Smooth muscle cell of the brain vasculature (primary cell): ENCODE measurements around the gene SIK3.
A peak's percentile ranks its signal among the peaks of the same experiment; 100 is the strongest.
"Not testable (repeated sequence)": the region's sequence is repeated elsewhere in the genome, so short reads cannot be mapped to it uniquely, and the experiment has no call there.

ENCODE experiments used
- DNase-seq: peaks from one replicate; pipeline ENCODE4 v3.0.0-alpha.2; 2012; ENCODE audit warnings: low read depth, low spot score

SIK3 gene

DNA sequence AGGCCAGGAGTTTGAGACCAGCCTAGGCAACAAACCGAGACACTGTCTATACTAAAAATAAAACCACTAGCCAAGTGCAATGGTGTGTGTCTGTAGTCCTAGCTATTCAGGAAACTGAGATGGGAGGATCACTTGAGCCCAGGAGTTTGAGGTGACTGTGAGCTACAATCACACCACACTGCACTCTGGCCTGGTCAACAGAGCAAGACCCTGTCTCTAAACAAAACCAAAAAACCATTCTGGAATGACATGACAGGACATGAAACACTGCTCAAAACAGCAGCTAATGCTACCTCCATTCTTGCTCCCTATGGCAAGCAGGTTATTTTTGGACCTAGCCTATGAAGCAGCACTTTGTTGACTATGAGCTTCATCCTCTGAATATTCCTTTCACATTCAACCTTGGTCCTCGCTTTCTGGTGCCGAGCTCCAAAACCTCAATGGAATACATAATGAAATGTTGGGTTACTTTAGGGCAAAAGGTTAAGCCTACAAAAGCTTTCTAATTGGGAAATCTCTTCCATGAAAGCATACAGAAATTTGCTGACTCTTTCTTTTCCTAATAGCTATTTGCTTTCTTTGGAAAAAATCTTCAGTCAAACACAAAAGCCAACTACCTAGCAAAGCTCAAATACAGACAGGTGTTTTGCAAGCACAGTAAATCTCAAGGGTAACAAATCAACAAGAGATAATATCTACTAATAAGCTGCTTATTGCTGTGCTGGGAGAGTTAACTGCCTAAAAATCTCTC, 21.1 kb downstream of the SIK3 start:
- DNase-seq: no peak

DNA sequence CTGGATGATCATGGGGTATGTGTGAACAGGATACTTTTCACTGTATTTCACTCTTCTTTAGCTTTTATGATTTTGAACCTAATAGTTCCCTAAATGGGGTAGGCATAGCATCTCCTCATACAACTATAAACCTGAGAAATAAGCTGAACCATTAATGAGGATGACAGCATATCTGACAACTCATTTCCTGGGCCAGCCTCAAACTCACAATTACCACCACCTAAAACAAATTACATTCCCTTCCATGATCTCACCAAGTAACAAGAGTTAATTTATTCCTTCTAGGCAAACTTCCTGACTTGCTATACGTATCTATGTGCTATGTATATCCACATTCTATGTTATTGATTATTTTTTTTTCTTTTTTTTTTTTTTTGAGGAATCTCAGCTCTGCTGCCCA, 23.0 kb downstream of the SIK3 start:
- no peak for DNase-seq

DNA sequence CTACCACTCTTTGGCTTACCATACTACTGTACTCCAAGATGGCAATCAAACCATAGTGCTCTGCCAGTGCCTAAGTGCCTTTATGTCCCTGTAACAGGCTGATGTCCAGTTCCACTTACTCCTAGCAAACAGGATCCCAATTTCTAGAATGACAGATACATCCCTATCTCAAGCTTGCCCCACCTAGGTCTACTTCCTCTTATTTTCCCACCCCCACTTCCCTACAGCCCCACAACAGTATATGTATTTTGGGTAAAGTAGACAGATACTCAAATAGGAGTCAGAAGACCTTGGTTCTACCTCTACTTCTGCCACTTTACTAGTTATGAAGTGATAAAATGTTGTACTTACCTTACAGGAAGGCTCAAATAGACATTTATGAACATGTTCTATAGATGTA, 24.1 kb downstream of the SIK3 start:
- no peak for DNase-seq

DNA sequence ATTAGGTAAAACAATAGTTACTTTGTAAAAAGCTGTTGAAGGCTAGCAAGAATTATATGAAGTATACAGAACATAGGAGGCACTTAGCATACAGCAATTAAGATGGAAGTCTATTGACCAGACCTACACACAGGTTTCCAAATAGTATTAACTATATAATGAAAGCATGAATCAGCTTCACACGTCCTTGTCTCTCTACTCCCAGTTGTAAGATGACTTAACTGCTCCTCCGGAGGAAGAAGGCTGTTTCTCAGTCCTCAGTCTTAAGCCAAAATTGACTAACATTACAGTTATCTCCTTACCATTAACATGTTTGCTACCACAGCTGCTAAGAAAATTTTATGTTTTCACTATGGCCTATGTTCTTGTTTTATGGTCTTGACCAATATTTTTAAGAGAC, 24.7 kb downstream of the SIK3 start:
- no peak for DNase-seq

DNA sequence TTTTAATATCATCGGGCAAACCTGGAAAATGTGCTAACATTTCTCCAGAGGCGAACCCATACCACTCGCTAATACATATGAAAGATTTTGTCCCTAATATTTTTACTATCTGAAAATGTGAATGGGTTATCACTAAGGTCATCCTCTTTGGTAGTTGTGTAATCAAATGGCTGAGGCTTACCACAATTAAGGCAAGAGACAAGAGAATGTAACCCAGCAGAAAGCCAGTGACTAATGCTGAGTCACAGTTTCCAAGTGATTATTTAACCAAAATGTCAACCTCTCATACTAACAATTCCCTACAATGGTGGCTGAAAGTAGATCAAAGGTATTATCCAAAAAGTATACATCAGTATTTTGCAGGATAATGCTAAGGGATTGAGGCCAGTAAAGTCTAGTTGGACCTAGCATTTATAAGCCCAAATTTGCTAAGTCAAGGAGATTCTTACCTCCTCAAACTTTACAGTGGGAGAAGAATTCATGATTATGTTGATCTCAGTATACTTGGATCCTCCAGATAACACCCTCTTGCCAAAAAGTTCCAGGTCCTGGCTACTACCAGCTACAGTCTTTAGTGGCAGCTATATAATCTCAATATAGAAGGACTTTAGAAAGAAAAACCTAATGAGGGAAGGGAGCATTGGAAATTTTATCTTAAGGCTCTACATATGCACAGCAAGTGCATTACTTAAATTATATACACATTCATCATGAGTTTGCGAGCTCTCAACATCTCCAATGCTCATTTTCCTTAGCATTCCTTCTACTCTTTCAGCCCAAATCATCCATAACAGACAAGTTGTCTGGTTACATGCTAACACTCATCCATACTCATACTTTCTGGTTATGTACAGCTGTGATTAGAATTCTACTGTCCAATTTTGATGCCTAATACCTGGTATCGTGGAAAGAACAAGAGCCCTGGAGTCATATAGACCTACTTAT, 25.4 kb downstream of the SIK3 start:
- DNase-seq: peak; percentile 43

DNA sequence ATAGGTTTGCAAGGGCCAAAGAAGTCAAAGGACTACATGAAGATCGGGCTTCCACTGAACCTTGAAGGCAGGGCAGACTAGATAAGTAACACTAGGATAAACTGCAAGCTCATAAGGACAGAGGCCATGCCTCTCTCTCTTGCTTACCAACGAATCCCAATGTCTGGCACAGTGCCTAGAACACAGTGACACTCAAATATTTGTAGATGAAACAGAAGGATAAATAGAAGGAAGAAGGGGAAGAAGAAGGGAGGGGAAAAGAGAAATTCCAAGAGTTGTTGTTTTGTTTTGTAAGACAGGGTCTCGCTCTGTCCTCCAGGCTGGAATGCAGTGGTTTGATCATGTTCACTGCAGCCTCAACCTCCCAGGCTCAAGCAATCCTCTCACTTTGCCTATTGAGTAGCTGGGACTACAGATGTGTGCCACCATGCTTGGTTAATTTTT, 26.9 kb downstream of the SIK3 start:
- peak; percentile 15 for DNase-seq

DNA sequence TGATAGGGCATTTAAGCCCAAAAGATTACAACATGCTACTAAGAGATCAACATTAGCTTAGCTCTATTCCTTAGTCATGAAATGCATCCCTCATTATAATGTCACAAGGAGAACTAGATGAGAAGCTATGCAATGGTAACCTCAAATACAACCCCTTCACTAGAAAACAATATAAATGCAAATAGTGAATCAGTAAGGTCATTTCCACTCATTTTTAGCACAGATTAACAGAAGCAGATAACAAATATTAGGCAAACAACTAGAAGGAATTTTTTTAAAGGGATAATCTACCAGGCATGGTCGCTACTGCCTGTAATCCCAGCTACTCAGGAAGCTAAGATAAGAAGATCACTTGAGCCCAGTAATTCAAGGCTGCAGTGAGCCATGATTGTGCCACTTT, 28.2 kb downstream of the SIK3 start:
- DNase-seq: no peak

DNA sequence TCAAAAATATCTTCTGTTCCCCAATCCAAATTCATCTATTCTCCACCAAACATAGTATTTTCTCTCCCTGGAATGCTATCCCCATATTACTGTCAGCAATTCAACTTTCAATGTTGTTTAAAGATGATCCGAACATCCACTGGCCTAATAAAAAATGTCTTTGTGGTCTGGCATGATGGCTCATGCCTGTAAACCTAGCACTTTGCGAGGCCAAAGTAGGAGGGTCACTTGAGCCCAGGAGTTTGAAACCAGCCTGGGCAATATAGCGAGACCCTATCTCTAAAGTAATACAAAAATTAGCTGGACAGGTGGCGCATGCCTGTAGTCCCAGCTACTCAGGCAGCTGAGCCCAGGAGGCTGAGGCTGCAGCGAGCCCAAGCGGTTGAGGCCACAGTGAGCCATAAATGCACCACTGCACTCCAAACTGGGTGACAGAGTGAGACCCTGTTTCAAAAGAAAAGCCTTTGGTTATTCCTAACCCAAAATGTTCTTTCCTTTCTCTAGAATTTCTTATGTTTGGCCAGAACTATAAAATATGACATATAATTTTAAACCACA, 29.8 kb downstream of the SIK3 start:
- no peak for DNase-seq

DNA sequence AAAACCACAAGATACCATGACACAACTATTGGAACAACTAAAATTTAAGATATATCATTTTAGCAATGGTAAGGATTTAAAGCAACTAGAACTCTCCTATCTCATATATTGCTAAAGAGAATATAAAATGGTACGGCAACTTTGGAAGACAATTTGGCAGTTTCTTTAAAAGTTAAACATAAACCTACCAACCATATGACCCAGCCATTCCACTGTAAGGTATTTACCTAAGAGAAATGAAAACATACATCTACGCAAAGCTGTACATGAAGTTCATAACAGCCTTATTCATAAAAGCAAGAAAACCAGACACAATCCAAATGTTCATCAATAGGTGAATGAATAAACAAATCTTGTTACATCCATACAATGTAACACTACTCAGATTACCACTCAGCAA, 31.3 kb downstream of the SIK3 start:
- DNase-seq: no peak

DNA sequence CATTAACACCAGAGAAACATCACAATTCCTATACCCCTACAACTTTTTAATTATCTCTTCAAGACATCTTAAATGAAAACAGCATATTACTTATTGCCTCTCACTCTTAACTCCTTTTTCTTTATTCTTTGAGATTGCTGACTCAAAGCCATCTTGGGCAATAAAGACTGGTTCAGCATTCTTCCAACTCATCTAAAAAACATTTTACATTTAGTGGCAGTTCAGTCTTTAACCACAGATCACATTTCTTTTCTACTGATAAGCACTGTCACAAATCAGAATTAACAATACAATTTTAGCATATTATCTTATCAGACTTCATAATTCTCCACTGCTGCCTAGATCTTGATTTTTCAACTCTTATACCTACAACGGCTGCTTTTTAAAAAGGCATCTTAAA, 34.0 kb downstream of the SIK3 start:
- DNase-seq: no peak

DNA sequence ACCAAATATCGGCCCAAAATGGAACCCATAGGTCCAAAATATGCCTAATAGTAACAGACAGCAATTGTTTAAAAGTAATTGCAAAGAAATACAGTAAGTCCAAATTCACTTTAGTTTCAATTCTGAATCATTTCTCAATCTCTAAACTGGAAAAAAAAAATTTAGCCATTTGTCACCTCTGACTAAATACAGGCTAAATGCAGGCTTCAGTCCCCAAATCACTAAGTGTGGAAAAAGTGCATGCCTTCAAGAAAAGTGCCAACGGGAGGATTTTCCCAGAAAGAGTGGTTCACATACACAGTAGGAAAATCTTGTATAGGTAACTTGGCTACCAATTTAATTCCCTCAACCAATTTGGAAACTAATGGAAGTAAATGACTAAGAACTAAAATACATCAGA, 35.7 kb downstream of the SIK3 start:
- no peak for DNase-seq

DNA sequence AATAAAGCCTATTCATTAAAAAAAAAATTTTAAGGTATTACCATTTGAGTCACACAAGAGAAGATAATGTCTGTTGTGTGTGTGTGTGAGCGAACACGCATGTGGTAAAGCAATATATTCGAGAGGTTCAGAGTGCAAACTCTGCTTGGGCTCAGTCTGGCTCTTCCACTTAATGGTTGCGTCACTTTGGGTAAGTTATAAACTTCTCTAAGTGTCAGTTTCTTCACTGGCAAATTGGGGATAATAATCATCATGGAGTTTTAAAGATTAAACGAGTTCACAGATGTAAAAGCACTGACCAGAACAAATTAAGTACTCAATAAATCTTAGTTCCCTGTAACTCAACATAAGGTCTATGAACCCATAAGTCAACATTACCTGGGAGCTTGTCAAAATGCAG, 37.0 kb downstream of the SIK3 start:
- DNase-seq: no peak

DNA sequence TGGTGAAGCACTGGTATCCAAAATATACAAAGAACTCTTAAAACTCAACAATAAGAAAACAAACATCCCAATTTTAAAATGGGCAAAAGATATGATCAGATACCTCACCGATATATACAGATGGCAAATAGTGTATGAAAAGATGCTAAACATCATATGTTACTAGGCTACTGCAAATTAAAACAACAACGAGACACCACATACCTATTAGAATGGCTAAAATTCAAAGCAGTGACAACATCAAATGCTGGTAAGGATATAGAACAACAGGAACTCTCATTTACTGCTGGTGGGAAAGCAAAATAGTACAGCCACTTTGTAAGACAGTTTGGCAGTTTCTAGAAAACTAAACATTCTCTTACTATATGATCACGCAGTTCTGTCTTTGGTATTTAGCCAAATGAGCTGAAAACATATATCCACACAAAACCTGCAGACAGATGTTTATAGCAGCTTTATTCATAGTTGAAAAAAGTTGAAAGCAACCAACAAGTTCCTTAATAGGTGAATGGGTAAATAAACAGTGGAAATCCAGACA, 38.5 kb downstream of the SIK3 start:
- no peak for DNase-seq

DNA sequence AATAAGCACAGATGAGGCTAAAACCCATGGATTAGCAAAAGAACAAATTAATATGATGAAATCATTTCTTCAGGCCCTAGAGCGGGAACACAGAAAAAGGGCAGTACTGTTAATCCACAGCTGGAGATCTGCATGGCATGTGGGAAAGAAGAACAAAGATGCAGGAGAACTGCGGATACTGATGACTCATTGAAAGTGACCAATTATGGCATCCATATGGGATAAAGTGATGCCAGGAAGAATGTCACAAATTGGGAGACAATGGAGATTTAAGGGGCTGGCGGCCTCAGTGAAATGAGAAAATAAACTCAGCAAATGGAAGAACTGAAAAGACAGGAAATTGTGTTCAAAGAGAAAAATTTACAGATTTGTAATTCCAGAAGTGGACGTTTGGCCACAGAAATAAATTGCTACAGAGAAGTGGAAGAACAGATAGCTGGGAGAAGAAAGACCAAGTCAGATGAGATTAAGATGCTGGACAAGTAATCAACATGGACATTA, 39.4 kb downstream of the SIK3 start:
- peak; percentile 32 for DNase-seq

DNA sequence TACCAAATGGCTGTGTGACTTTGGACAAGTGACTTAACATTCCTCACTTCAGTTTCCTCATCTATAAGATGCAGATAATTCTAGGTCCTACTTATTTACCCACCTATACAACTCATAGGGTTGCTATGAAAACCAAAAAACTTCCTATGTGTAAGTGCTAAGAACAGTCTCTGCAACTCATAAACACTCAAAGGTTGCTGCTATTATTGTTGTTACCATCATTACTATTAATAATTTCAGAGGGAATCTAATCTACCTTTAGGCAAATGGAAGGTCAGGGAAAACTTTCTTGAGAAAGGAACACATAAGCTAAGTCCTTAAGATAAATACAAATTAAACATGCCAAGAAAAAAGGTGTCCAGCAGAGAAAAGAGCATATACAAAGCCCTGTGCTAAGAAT, 40.5 kb downstream of the SIK3 start:
- DNase-seq: no peak

DNA sequence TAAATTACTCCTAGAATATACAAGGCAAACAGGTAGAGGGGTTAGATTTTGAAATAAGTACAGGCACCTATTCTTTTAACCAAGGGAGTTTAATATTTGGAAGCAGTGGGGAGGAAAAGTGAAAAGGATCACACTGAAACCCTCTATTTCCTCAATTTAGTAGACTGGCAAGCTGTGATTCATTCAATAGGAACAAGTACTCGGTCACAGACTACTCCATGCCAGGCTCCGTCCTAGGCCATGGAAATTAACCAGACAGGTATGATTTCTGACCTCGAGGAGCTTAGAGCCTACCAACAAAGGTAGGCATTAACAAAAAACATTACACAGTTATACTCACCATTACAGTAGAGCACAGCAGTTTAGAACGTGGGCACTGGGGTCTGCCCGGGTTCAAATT, 40.9 kb downstream of the SIK3 start:
- DNase-seq: no peak

DNA sequence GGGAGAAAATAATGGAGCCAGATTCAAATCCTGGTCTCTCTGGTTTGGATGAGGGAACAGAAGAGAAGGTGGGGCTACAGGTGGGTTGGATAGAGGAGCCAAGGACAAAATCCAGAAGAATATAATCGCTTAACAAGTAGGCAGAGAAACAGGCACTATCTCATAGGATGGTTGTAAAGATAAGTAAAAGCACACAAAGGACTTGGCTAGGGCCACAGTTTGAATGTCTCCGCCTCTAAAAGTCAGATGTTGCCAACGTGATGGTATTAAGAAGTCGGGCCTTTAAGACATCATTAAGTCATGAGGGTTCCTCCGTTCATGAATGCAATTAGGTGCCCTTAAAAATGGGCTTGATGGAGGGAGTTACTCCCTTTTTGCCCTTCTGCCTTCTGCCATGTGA, 42.8 kb downstream of the SIK3 start:
- DNase-seq: no peak

DNA sequence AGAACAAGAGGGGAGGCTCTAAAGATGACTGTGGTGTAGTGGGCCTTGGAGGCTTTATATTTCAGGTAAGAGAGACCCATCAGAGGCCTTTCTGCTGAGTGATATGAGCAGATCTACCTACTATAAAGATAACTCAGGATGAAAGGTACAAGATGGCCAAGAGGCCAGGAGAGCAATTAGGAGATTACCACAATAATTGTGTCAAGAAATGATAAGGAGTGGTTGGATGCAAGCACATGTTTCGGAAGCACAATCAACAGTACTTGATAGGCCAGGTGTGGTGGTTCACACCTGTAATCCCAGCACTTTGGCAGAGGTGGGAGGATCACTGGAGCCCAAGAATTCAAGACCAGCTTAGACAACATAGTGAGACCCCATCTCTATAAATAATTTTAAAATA, 43.8 kb downstream of the SIK3 start:
- no peak for DNase-seq

DNA sequence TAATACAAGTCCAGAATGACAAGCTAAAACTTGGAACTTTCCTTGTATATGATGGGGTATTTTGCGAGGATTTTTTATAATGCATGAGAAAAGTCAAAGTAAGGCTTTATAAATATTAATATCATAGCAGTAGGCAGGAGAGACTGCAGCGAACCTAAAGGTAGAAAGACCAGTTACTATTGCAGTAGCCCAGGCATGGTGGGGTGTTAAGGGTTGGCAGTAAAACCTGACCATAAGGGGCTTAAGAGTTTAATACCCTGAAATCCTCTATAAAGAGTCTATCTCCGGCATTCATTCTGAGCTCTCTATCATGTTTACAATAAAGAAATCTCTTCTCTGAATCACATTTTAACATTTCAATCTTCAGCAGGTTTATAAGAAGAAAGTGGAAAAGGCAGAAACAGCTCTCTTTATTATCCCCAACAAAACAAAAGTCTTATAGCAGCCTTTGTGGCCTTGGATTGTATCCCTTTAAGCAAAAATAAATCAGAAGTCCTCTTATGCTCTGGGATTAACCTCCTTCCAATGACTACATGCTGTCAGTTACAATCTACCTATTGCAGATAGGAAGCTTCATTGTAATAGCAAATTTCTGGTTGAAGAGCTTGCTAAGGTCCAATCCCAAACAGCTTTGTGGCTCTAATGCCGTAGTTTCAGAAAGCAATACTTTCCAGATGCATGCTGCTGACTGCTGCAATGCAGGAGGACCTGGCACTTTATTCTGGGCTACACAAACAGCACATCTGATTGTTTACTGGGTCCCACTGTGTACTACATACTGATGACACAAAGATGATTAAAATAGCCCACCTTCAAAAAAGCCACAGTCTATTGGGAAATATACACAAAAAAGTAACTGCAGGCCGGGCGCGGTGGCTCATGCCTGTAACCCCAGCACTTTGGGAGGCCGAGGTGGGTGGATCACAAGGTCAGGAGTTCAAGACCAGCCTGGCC, 45.8 kb downstream of the SIK3 start:
- DNase-seq: no peak

DNA sequence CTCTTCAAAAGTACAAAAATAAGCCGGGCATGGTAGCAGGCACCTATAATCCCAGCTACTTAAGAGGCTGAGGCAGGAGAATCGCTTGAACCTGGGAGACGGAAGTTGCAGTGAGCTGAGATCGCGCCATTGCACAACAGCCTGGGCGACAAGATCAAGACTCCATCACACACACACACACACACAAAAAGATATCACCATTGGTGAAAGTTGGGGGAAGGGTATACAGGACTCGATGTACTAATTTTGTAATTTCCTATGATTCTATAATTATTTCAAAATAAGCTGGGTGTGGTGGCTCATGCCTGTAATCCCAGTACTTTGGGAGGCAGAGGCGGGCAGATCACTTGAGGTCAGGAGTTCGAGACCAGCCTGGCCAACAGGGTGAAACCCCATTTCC, 48.1 kb downstream of the SIK3 start:
- DNase-seq: not testable (repeated sequence)

DNA sequence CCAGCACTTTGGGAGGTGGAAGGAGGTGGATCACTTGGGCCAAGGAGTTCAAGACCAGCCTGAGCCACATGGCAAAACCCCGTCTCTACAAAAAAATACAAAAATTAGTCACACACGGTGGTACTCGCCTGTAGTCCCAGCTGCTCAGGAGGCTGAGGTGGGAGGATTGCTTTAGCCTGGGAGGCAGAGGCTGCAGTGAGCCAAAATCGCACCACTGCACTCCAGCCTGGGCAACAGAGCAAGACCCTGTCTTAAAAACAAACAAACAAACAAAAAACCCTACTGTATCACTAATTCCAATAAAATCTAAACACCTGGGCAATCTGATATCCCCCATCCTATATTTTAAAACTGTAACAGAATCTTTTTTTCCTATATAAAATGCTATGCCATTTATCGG, 51.6 kb downstream of the SIK3 start:
- not testable (repeated sequence) for DNase-seq
